LNCaP clone FGC (cell line): ENCODE measurements around the gene AIF1L.
A peak's percentile ranks its signal among the peaks of the same experiment; 100 is the strongest.

Source experiments
- DNase-seq: peaks from one replicate; pipeline ENCODE4 v3.0.0-alpha.2; 2011; ENCODE audit warnings: low read depth
- H3K4me3 ChIP-seq: 2 replicates; pipeline ENCODE4 v1.5.1; 2011; ENCODE audit warnings: mild to moderate bottlenecking, low read depth, low read length, control low read depth
- TF ChIP-seq, protein P1 (sequence below): IDR thresholded peaks from 2 replicates; pipeline ENCODE4 v1.5.1; 2012; ENCODE audit warnings: mild to moderate bottlenecking; ENCODE audit not compliant: control insufficient read depth, insufficient read depth; ENCODE audit errors: extremely low read depth

AIF1L gene

DNA sequence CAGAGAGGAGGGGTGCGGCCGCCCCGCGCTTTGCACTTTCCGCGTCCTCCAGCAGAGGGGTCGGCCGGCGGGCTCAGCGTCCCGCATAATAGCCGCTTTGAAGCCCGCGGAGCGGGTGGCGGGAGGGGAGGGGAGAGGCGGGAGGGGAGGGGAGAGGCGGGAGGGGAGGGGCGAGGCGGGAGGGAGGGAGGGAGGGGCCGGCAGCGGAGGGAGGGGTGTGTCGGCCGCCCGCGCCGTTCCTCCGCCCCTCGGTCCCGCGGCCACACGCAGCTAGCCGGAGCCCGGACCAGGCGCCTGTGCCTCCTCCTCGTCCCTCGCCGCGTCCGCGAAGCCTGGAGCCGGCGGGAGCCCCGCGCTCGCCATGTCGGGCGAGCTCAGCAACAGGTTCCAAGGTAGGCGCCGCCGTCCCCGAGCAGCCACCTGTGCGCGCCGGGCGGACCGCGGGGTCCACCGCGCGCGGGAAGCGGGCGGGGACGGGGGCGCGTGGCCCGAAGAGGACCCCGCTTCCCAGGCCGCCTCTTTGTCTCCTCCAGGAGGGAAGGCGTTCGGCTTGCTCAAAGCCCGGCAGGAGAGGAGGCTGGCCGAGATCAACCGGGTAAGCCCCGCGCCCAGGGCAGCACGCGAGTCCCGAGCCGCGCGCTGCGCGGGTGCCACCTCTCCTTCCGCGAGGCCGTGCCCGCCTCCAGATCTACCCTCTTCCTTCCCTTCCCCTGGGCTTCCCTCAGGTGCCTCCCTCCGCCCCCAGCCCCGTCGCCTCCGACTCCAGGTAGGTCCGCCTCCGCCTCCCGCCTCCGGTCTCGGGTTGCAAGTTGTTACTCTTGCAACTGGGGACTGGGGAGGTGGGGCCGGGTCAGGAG lies at the start of gene AIF1L:
TSS of gene AIF1L (plus strand) at position 263 of the 857 bp plus-strand sequence. CDS start at position 362, 99 bp downstream.
- DNase-seq = no peak
- TF ChIP-seq, protein P1, sequence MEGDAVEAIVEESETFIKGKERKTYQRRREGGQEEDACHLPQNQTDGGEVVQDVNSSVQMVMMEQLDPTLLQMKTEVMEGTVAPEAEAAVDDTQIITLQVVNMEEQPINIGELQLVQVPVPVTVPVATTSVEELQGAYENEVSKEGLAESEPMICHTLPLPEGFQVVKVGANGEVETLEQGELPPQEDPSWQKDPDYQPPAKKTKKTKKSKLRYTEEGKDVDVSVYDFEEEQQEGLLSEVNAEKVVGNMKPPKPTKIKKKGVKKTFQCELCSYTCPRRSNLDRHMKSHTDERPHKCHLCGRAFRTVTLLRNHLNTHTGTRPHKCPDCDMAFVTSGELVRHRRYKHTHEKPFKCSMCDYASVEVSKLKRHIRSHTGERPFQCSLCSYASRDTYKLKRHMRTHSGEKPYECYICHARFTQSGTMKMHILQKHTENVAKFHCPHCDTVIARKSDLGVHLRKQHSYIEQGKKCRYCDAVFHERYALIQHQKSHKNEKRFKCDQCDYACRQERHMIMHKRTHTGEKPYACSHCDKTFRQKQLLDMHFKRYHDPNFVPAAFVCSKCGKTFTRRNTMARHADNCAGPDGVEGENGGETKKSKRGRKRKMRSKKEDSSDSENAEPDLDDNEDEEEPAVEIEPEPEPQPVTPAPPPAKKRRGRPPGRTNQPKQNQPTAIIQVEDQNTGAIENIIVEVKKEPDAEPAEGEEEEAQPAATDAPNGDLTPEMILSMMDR = no peak
- peak within 1 kb of the TSS; percentile 64 for H3K4me3 ChIP-seq

DNA sequence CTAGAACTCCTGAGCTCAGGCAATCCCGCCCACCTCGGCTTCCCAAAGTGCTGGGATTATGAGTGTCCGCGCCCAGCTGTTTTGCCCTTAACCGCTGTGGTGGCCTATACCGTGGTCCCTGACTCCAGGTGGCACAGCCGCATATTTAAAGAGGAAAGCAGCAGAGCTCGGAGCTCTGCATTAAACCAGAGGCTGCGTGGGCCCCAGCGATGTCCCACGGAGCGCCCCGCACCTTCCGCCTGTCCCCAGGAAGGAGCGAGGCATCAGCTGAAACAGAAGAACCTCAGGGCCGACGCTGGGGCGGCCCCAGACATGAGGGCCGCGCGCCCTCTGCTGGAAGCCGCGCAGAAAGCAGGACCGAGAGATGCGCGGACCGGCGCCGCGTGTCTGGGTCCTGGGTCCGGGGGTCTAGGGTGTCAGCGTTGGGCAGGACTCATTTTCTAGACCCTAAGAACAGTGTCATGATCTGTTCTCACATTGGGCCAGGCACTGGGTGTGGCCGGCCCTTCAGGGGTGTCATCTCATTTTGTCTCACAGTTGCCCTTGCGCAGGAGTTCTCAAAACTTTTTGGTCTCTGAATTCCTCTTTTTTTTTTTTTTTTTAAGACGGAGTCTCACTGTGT lies 49.6 kb upstream of the AIF1L start:
- TF ChIP-seq, protein P1 = peak; percentile 95
- no peak for DNase-seq
- no peak overlapping the region for H3K4me3 ChIP-seq

DNA sequence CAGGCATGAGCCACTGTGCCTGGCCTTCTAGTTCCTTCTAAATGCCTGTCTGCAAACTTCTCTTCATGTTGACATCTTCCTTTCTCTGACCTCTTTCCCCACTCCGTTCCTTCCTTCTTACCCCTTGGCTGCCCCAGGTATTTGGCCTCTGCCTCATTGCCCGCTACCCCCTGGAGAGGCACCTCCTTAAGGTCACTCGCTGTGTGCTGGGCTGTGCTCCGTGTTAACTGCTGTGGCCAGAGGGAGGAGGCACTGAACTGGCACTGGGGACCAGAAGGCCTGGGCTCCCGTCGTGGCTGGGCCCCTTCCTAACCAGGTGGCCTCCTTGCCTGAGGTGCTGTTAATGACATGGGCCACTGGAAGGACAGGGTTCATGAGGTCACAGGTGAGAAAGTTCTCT lies 48.0 kb upstream of the AIF1L start:
- TF ChIP-seq, protein P1 = no peak
- no peak overlapping the region for H3K4me3 ChIP-seq
- no peak for DNase-seq

DNA sequence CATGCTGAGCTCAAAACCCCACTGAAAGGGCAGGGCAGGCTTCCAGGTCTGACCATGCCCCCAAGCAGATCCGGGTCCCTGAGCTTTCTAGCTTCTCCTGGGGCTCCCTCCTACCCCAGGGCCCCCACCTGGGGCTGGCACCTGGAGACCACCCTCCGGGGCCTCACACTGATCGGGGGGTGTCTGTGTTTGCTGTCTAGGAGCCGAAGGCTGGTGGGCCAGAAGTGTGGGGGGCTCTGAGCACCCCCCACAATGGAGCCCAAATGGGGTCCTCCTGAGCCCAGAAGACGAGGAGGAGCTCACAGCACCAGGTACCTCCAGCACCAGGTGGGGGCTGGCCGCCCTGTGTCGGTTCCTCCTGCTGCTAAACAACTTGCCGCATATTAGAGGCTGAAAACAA lies 47.5 kb upstream of the AIF1L start:
- DNase-seq = no peak
- TF ChIP-seq, protein P1 = no peak
- H3K4me3 ChIP-seq = no peak overlapping the region

DNA sequence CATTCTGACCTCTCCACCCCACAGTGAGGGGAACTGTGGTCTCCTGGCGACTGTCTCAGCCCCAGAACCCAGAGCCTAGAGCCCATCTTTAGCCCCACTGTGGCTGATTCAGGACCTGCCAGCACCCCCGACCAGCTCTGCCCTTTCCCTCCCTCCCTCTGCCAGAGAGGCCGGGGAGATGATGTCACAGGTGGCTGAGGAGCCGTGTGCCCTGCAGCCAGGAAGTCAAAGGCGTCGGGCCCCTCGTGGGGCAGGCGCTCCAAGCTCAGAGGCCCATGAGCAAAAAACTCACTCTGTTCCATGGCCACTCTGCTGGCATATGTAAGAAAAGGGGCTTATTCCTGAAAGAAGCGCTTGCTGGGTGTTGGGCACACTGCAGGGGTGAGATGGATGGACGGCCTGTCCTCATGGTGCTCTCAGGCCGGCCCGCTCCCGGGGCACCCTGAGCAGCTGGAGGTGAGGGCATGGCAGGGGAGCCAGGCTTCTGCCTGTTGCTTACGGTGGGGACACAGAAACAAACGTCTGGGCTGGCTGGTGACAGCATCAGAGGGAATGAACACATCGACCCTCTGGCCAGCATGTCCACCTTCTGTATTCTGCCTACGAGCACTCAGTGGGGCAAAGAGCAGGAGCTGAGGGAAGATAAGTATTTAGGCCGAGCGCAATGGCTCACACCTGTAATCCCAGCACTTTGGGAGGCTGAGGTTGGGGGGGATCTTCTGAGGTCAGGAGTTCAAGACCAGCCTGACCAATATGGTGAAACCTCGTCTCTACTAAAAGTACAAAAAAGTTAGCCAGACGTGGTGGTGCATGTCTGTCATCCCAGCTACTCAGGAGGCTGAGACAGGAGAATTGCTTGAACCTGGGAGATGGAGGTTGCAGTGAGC lies 46.3 kb upstream of the AIF1L start:
- H3K4me3 ChIP-seq = no peak overlapping the region
- TF ChIP-seq, protein P1 = no peak
- DNase-seq = no peak

DNA sequence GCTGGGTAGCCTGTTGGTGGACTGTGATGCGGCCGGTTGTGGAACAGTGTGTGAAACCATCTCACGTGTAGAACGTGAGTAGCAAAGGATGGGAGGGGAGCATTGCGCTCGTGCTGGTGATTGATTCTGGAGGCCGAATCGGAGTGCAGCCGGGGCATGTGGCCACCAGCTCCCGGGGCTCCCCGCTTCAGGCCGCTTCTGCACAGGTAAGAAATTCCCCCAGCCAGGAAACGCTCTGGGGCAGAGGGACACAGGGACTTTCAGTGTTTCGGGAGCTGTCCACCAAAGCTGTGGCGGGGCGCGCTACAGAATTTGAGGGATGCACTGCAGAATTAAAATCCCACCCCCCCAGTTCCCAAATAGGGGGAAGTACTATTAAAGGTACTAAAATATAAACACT lies 45.5 kb upstream of the AIF1L start:
- no peak for DNase-seq
- no peak overlapping the region for H3K4me3 ChIP-seq
- TF ChIP-seq, protein P1 = no peak
